ENCODE results near the gene CDC42BPG.

CDC42BPG gene

DNA sequence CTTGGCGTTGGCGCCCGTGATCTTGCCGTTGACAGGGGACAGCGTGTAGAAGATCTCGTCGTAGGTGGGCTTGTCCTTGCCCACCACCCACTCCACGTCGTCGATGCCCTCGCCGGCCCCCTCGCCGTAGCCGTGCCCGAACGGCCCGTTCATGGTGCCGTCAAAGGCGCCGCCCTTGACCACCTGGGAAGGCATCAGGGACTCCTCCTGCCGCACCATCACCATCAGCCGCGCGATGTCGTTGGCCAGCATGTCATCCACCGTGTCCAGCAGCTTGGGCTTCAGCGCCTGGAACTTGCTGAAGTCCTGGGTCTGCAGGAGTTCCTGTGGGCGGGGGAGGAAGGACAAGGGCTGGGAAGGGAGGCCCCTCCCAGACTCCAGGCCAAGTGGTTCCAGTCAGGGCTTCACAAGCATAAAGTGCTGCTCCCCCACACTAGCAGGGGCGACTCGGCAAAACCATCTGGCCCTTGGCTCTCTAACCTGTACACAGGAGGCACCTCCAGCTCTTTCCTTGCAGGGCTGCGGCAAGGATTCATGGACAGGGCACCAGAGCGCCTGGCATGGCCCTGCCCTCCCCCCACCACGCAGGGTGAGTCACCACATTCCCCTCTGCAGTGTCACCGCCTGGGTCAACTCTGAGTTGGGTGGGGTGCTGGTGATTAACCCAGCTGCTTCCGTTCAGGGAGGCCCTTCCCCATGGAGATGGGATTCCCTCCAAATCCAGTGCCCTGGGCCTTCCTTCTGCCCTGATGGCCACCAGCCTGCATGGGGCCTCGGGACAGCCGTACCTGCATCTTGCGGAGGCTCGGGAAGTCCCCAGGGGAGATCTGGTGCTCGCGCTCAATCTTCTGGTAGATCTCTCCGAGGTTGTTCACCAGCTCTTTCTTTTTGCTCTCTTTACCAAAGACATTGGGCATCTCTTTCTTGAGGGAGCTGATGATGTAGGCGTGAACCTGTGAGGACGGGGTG is 10.4 kb upstream of the CDC42BPG start:
- Histone ChIP-seq H3K27me3 (ENCODE audit: insufficient read depth, low read depth) (no peaks in the 10 kb centered on the region), H3K4me3 (IDR thresholded peaks at IDR 0.05; ENCODE audit: insufficient read depth, low read depth, low read length) (no peak overlapping the region), H4K20me1 (ENCODE audit: insufficient read depth) (no peaks in the 10 kb centered on the region), H2AFZ (ENCODE audit: low read depth) (no peak overlapping the region), H3K36me3 (ENCODE audit: insufficient read depth) (no peaks in the 10 kb centered on the region), H3K79me2 (ENCODE audit: insufficient read depth, low read depth) (peaks cover 6% of the 10 kb centered on the region; the same call in 1 of the 2 replicates), H3K4me1 (ENCODE audit: low read depth, poor library complexity, severe bottlenecking) (peaks cover 94% of the 10 kb centered on the region), H3K27ac (no peak overlapping the region), H3K4me2 (no peak overlapping the region), H3K9ac (no peak overlapping the region)
- TF ChIP-seq, protein P1, sequence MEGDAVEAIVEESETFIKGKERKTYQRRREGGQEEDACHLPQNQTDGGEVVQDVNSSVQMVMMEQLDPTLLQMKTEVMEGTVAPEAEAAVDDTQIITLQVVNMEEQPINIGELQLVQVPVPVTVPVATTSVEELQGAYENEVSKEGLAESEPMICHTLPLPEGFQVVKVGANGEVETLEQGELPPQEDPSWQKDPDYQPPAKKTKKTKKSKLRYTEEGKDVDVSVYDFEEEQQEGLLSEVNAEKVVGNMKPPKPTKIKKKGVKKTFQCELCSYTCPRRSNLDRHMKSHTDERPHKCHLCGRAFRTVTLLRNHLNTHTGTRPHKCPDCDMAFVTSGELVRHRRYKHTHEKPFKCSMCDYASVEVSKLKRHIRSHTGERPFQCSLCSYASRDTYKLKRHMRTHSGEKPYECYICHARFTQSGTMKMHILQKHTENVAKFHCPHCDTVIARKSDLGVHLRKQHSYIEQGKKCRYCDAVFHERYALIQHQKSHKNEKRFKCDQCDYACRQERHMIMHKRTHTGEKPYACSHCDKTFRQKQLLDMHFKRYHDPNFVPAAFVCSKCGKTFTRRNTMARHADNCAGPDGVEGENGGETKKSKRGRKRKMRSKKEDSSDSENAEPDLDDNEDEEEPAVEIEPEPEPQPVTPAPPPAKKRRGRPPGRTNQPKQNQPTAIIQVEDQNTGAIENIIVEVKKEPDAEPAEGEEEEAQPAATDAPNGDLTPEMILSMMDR (conservative IDR thresholded peaks at IDR 0.05; ENCODE audit: low read depth, low read length) = no peak

DNA sequence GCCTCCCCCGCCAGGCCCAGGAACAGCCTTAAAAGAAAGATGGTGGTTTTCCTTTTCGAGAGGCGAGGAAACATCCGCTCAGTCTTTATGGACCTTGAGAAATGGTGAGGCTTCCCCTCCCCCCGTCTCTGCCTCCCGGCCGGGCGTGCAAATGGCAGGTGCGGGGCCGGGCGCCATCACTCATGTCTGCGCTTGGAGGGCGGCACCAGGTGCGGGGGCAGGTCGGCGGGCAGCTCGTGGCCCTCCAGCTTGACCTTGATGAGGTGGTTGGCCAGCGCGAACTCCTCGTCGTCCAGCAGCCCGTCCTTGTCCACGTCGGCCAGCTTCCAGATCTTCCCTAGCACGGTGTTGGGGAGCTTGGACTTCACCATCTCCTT is 9.7 kb upstream of the CDC42BPG start:
- H3K4me3 ChIP-seq (IDR thresholded peaks at IDR 0.05; ENCODE audit: insufficient read depth, low read depth, low read length) = no peak overlapping the region
- H3K79me2 ChIP-seq (ENCODE audit: insufficient read depth, low read depth) = peaks cover 6% of the 10 kb centered on the region; the same call in 1 of the 2 replicates
- no peaks in the 10 kb centered on the region for H3K27me3 ChIP-seq (ENCODE audit: insufficient read depth, low read depth)
- no peaks in the 10 kb centered on the region for H4K20me1 ChIP-seq (ENCODE audit: insufficient read depth)
- H3K4me2 ChIP-seq = no peak overlapping the region
- H3K9ac ChIP-seq = no peak overlapping the region
- H2AFZ ChIP-seq (ENCODE audit: low read depth) = no peak overlapping the region
- TF ChIP-seq, protein P1 (conservative IDR thresholded peaks at IDR 0.05; ENCODE audit: low read depth, low read length) = no peak
- no peaks in the 10 kb centered on the region for H3K36me3 ChIP-seq (ENCODE audit: insufficient read depth)
- H3K27ac ChIP-seq = no peak overlapping the region
- peaks cover 94% of the 10 kb centered on the region for H3K4me1 ChIP-seq (ENCODE audit: low read depth, poor library complexity, severe bottlenecking)

DNA sequence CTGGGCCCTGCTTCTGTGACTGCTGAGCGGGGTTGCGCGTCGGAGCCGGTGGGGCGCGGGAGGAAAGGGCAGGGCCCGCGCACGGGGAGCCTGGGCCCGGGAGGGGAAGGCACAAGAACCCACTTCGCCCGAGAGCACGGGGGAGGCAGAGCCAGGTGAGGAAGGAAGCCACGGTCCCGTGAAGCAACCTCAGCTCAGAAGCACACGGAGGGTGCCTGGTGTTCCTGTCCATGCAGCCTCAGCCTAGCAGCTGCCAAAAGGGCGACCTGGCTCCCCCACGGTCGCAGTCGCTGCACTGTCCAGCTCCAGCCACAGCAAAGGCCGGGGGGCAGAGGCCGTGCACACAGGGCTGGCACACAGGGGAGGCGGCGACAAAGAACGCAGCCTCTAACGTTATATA is 9.3 kb upstream of the CDC42BPG start:
- peaks cover 6% of the 10 kb centered on the region; the same call in 1 of the 2 replicates for H3K79me2 ChIP-seq (ENCODE audit: insufficient read depth, low read depth)
- H3K27me3 ChIP-seq (ENCODE audit: insufficient read depth, low read depth) = no peaks in the 10 kb centered on the region
- peak overlapping the region; percentile 74; the same call in 1 of the 2 replicates for H3K27ac ChIP-seq
- no peak overlapping the region for H3K4me2 ChIP-seq
- TF ChIP-seq, protein P1 (conservative IDR thresholded peaks at IDR 0.05; ENCODE audit: low read depth, low read length) = no peak
- H3K4me3 ChIP-seq (IDR thresholded peaks at IDR 0.05; ENCODE audit: insufficient read depth, low read depth, low read length) = no peak overlapping the region
- H3K9ac ChIP-seq = no peak overlapping the region
- peaks cover 94% of the 10 kb centered on the region for H3K4me1 ChIP-seq (ENCODE audit: low read depth, poor library complexity, severe bottlenecking)
- H3K36me3 ChIP-seq (ENCODE audit: insufficient read depth) = no peaks in the 10 kb centered on the region
- no peak overlapping the region for H2AFZ ChIP-seq (ENCODE audit: low read depth)
- no peaks in the 10 kb centered on the region for H4K20me1 ChIP-seq (ENCODE audit: insufficient read depth)

DNA sequence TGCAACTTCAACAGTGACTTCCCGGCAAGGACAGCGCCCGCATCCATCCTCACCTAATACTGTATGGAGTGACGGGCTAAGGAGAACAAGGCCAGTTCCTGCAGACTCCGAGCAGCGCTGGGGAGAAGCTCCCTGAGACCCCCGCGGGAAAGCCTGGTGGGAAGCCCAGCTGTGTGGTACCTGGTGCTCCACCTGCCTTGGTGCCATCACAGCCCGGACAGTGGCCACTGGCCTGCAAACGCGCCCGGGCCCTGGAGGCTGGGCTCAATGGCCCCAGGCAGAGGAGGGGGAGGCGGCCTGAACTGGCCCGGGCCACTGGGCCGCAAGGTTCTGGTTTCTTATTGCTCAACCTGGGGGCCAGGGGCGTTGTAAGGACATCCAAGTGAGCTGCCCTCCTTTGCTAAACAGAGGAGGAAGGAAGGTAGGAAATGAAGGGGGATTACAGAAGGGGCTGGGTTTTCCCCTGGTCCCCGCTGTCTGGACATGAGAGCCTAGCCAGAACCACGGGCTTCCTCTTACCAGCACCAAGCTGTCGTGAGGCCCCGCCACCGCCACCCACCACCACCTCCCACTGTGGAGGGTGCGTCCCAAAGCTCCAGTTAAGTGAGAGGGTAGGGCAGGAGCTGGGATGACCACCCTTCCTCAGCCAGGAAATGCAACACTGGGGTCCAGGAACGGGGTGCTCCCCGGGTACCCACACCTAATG is 8.5 kb upstream of the CDC42BPG start:
- H3K27ac ChIP-seq = peak overlapping the region; percentile 74
- H3K4me2 ChIP-seq = peak overlapping the region; percentile 80; the same call in 1 of the 2 replicates
- H3K79me2 ChIP-seq (ENCODE audit: insufficient read depth, low read depth) = peaks cover 6% of the 10 kb centered on the region; the same call in 1 of the 2 replicates
- TF ChIP-seq, protein P1 (conservative IDR thresholded peaks at IDR 0.05; ENCODE audit: low read depth, low read length) = no peak
- no peaks in the 10 kb centered on the region for H4K20me1 ChIP-seq (ENCODE audit: insufficient read depth)
- H3K4me3 ChIP-seq (IDR thresholded peaks at IDR 0.05; ENCODE audit: insufficient read depth, low read depth, low read length) = no peak overlapping the region
- peak overlapping the region; percentile 41; the same call in 1 of the 2 replicates for H3K9ac ChIP-seq
- H2AFZ ChIP-seq (ENCODE audit: low read depth) = no peak overlapping the region
- no peaks in the 10 kb centered on the region for H3K27me3 ChIP-seq (ENCODE audit: insufficient read depth, low read depth)
- H3K36me3 ChIP-seq (ENCODE audit: insufficient read depth) = no peaks in the 10 kb centered on the region
- H3K4me1 ChIP-seq (ENCODE audit: low read depth, poor library complexity, severe bottlenecking) = peaks cover 94% of the 10 kb centered on the region

All from KMS-11 (cell line).